IPS-NIHi11 (cell line): Measurements from ENCODE around the gene KIF1A.

Experiments used
- DNase-seq: peaks from one replicate; pipeline ENCODE4 v3.0.0; 2012; ENCODE audit warnings: mixed read lengths, low spot score

Gene KIF1A

DNA sequence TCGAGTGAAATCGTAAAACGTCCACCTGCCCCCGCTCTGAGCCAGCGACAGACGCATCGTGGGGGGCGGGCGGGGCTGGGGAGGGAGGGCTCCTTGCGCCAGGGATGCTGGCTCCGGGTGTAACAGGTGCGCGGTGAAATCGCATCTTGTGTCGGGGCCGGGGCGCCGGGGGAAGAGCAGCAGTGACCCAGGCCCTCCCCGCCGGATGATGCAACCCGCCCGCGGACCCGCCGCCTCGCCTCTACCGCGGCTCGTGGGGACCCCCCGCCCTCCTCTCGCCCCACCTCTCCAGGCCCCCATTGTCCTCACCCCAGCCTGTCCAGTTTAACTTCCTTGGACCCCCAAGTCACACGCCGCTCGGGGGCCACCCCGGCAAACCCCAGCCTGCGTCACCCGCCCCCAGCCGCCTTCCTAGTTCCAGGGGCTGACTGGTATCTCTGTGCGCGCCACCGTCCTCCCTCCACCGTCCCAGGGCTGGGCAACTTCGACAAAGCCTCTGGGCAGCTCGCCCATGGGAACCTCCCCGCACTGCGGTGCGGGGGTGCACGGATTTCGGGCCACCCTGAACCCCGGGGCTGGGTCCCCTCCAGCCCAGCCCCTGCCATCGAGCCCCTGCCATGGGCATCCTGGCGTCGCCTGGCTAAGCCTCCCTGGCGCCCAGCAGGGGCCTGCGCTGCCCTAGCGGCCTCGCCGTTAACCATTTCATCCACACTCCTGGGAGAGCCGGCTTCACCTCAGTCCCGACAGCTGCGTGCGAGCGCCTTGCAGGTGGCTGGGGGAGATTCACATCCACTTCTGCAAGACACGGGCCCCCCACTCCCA is 799 bp upstream of the KIF1A start:
- peak; percentile 73 for DNase-seq

DNA sequence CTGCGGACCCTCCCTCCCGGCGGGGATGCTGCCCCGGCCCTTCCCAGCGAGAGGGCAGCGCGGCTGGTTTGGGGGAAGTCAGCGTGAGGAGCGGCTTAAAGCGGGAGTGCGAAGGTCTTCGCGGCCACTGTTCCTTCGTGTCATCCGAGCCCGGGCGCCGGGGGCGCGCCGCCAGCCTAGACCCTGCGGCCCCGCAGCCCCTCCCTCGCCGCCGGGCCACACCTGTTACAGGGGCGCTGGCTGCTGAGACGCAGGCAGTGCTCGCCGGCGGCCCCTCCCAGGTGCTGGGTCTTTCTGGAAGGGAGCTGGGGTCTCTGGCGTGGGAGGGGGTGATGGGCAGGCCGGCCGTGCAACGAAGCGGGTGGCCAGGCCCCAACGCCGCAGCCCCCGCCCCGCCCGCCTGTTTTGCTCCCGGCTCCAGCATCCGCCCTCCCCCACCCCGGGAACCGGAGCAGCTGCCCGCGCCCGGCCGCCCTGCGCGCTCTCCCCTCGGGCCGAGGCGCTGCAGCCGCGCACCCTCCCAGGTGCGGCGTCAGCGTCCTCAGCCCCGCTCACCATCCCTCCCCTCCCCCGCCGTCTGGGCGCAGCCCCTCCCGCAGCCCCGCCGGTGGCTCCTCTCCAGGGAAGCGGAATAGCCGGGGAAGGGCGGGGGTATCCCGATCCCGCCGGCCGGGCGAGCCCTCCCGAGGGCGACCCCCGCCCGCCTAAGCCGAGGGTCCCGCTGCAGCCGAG is 727 bp downstream of the KIF1A start:
- DNase-seq = peak; percentile 77

DNA sequence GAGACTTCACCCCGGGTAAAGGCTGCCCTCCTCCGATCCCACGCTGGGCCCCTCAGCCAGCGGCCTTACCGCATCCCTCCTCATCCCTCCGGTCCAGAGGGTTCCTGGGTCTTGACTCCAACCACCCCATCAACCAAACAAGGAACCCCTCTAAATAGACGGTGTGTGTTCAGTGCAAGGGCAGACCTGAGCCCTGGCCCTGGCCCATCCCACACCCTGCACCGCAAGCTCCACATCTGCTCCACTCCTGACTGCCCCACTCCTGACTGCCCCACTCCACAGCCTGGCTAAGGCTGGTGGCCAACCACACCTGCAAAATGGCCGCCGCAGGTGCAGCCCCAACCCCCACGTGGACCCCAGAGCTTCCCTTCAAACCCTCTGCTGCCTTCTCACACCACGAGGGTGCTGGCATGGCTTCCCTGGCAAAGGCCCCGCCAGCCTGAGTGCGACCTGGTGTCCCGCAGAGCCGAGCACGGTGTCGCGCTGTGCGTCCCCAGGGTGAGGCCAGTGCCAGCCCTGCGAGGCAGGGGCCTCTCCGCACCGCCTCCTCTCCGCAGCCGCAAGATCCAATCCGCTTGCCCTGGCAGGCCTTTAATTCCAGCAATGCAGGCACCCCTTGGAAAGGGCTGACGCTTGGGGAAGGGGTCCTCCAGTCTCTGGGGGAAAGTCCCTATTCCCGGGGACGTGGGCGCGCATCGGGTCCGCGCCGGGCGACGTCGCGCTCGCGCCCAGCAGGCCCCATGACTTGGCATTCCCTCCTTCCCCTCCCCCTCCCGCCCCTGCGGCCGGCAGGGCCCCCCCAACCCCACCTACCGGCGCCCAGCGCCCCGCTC is 1.5 kb downstream of the KIF1A start:
- DNase-seq = peak; percentile 77

DNA sequence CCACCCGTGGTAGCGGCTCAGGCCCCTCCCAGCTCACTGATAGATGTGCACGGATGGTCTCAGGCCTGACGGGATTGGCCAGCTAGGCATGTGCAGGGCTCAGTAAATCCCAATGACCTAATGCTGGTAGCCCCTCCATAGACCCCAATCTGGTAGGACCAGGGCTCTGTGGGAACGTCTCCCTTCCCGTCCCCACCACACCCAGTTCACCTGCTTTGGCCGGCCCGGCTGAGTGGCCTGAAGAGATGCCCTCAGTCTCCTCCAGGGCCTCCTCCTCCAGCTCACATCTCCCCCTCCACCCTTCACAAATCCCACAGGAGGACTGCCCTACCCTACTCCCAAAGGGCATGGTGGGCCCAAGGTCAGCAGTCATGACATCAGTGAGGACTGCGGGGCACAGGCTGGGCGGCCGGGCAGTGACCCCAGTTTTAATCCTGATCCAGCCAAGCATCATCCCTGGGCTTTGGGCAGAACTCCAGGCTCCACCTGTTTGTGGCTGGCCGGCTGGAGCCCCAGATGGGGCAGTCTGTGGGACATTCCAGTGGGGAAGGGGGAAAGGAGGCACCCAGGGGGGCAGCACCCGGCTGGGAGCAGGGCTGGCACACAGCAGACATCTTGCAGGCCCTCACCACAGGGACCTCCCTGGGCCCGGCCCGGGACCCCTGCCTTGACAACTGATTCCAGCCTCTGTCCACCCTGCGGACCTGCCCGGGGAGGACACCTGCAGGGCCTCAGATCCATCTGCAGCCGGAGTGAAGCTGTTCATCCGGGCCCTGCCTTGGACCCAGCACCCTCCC is 2.3 kb downstream of the KIF1A start:
- no peak for DNase-seq

DNA sequence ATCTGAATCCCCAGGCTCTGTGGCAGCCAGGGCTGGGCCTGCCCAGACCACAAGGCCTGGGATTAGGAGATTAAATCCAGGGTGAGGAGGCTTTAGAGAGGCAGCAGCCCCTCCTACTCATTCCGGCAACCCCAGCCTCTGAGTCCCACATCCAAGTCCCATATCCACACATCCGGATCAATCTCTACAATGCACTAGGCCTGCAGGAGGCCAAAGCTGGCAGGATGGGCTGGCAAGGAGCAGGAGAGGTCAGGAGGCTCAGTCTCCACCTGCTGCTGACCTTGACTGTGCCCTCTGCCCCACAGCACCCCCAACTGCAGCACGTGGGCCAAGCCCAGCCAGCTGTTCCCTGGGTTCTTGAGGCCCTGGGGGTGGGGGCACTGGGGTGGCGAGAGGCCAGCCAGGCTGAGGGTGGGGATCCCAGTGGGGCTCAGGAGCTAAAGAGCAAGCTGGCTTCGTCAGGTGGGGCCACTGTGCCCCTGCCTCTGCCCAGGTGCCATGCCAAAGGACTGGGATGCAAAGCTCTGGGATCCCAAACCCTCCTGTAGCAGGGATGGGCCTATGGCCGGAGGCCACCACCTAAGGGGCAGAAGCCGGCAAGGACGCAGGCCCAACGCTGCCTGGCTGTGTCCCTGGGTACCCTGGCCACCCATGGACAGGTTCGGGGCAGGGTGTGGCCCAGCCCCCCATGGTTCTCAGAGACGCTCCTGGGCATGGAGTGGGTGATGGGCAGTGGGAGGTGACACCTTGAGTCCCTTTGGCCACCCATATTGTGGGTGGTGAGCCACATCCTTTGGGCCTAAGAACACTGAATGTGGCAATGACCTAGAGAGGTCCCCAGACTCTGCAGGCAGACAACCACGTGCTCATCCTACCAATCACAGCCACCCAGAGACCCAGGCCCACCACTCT is 3.2 kb downstream of the KIF1A start:
- no peak for DNase-seq

DNA sequence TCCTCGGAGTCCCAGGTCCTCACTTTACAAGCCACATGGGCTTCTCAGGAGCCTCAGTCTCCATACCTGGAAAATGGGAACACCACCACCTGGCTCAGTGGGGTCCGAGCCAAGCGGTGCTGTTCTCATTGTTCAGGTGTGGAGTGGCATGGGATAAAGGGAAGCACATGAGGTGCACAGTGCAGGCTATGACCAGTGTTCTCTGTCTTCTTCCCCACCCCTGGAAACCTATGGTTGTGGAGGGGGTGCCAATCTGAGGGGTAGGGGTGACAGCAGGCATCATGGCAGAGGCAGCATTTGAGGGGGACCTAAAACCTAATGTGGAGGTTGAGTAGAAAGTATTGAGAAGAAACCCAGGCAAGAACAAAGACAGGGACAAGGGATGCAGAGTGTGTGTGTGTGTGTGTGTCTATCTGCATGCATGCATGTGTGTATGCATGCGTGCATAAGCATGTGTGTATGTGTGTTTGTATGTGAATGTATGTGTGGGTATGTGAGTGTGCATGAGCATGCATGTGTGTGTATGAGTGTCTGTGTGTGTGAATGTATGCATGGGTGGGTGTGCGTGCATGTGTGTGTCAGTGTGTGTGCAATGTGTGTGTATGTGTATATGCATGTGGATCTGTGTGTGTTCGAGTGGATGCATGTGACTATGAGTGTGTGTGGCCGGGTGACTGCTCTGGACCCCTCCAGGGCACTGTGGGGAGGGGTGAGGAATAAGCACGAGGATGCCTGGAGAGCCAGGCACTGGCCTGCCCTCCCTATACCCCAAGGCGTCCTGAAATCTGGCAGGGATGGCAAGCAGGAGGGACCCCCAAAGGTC is 4.0 kb downstream of the KIF1A start:
- DNase-seq = no peak

DNA sequence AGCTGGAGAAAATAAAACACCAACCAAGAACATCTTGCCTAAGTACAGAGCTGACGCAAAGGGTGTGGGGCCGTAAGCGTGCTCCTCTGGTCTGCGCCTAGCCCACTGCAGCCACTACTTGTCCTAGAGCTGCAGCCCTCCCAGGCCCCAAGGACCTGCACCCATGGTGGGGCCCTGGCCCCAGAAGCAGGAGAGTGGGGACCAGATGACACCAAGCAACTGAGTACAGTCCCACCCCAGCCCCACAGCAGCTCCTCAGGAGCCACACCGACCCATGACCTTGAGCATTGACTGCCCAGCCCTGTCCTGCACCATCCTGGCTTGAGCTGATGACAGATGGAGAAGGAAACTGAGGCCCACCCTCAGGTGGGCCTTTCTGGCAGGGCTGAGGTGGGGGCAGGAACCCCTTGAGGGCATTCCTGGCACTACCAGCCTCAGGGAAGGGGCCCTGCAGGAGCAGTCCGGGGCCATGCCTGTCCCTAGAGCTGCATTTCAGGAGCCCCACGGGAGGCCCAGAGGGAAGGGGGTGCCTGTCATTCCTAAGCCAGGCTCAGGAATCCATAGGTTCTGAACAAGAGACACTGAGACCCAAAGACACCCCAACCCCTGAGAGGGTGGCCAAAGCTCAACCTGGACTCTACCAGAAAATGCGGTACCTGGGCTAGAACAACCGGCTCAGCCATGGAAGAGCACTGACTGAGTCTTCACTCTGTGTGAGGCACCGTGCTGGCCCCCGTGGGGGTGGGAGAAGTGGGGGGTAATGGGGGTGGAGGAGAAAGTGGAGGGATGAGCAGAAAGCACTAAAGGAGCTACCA is 4.9 kb downstream of the KIF1A start:
- DNase-seq = no peak

DNA sequence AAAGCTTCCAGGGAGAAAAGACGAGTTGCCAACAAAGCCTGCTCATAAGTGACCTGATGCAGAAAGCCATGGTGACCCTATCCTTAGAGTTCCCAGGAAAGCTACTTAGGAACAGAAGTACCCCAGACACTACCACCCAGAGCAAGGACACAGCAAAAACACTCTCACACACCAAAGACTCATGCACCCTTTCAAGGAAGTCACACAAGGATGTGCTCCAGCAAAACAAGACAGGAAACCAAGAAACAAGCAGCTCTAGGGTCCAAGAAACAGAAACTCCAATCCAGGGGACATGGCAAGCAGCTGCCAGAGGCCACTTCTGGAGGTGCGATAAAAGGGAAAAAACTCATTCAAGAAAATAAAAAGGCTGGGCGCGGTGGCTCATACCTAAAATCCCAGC is 5.7 kb downstream of the KIF1A start:
- DNase-seq = no peak

DNA sequence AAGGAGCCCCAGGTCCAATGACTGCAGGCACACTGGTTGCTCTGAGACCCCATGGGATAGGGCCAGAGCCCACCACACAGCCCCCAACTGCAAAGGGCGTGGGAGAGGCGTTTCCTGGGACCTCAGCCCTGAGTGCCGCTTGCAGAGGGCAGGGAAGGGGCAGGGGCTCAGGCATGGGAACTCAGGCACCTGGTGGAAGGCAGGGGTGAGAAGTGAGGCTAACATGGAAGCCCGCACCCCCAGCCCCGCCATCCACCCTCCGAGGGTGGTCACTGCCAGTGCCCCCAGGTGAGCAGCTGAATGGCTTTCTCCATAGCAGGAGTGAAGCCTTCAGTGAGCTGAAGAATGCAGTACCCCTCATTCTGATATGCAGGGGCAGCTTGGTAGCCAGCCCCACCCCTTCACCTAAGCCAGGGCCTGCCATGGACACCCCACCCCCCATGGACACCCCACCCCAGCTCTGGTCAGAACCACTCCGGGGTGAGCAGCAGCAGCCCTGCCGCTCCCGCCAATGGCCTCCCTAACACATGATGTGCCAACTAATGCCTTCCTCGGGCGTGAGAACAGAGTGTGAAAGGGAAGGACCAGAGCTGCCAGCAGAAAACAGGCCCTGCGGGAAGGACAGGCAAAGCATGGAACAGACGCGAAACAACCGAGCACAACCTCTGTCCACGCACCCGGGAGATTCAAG is 6.6 kb downstream of the KIF1A start:
- no peak for DNase-seq

DNA sequence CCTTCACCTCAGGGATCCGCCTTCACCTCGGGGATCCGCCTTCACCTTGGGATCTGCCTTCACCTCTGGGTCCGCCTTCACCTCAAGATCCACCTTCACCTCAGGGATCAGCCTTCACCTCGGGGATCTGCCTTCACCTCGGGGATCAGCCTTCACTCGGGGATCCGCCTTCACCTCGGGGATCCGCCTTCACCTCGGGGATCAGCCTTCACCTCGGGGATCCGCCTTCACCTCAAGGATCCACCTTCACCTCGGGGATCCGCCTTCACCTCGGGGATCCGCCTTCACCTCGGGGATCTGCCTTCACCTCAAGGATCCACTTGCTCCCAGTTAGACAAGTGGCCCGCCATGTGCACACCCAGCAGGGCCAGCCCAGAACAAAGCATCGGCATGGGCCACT is 7.3 kb downstream of the KIF1A start:
- DNase-seq = no peak

DNA sequence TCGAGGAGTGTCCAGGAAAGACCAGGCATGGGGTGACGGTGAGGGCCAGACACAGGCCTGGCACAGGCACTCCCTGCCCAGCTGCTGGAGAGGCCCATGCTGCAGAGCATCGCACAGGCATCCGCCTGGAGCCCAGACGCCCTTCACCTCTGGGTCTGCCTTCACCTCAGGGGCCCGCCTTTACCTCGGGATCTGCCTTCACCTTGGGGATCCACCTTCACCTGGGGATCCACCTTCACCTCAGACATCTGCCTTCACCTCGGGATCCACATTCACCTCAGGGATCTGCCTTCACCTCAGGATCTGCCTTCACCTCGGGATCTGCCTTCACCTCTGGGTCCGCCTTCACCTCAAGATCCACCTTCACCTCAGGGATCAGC is 7.7 kb downstream of the KIF1A start:
- no peak for DNase-seq

DNA sequence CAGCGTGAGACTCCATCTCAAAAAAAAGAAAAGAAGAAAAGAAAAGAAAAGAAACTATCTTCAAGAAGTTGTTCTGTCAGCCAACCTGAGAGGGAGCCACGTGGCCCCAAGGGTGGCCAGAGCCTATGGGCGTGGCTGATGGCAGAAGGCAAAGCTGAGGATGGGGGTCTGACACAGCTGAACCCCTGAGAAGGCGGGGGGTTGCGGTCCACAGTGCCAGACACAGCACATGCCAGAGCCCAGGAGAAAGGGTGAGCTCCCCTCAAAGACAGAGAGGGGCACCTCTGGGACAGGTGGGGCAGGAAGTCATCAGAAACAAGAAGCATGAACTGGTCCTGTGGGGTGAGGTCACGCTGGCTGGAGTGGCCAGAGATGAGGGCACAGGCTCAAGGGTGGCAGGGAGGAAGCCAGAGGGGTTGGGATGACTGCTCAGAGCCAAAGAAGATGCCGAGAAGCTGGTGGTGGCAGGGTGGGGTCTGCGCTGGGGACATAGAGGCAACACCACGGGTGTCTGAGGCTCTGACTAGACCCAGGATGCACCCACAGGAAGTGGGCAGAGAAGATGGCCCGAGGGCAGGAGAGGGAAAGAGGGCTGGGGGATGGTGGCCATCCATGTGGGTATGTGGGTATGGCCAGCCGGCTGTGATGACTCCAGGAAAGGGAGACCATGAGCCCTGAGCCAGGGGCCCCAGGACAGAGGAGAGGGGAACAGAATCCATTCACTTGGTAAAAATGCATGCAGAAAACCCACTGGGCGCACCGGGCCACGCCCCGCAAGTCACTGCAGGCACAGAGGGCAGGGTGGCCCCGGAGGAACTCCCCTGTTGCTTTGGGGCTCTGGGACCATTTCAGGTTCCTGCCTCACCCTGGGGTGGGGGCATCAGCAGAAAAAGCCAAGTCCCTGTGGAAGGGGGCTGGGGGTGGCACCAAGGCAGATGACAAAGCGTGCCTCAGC is 8.4 kb downstream of the KIF1A start:
- no peak for DNase-seq

DNA sequence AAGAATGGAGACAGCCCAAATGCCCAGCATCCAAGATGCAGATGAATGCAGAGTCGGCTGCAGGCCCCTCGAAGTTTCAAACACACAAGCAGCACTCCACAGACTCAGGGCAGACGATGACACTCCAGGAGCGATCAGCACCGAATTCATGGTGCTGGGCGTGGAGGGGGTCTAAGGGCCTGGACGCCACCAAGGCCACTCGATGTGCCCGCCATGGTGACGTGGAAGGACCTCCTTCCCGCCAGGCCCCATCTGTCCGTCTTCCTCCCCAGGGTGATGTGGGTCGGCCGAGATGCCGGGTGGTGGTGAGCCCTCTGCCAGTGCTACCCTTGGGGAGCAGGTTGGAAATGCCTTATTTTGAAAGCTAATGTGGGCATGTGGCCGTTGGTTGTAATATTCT is 9.4 kb downstream of the KIF1A start:
- no peak for DNase-seq

DNA sequence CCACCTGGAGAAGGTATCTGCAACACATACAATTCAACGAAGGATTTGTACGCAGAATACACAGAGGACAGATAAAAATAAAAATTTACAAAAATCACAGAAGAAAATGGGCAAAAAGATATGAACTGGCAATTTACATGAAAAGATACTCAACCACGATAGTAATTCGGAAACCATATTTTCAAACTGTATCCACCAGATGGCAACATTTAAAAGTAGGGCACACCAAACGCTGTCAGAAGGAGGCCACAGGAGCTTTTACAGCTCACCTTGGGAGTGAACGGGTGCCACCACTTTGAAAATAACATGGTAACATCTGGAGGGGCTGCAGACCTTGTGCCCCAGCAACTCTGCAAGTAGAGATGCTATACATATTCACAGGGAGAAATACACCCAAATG is 9.8 kb downstream of the KIF1A start:
- DNase-seq = peak; percentile 12

DNA sequence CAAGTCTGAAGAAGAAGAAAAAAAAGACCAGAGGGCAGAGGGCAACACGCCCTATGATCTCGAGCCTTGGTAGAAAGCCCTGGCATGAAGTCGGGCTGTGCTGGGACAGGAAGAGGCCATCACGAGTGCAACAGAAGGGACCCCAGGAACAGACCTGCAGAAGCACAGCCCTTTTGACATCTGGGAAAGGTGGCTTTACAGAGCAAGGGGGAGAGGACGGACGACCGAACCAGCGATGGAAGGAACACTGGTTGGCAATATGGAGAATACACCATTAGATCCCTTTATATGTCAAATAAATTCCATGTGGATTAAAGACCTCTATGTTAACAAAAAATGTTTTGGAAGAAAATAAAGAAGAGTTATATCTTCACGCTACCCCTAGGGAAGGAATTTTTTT is 10.7 kb downstream of the KIF1A start:
- DNase-seq = no peak

DNA sequence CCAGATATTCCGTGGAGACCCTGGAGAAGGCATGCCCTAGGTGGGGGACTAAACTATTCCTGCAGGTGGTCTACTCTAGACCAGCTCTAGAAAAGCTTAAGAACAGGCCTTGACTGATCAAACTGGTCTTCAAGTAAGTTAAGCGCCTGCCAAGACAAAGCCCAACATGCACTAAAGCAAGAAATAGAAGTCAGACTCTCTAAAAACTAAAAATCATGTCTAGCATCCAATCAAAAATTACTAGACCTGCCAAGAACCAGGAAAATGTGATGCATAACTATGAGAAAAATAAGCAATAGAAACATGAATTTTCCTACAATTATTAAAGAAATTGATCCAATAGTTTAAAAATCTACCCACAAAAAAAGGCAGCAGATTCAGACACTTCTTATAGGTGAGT is 13.6 kb downstream of the KIF1A start:
- DNase-seq = no peak

DNA sequence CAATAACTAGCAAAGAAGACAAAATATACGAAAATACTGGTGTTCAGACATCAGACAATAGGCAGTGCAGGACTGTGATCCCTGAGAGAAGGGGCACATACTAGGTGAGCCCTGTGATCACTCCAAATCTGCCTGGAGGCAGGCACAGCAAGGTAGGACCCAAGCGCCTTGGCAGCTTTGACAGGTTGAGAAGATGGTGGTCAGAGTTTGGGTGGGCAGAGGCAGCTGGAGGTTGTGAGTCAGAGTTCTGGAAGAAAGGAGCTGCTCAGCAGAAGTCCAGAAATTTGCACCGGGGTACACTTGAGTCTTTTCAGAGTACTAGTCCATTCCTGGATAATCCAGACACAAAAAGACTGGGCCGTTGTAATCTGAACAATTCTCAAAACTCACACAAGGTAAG is 14.0 kb downstream of the KIF1A start:
- no peak for DNase-seq
